NCI-H2196 (cell line): ENCODE data around the gene GPR55.
"Not testable (repeated sequence)": the region's sequence is repeated elsewhere in the genome, so short reads cannot be mapped to it uniquely, and the experiment has no call there.

ENCODE experiments used
- DNase-seq: peaks from one replicate; lab custom pipeline; 2025; ENCODE audit not compliant: unreplicated experiment; lab: John Stamatoyannopoulos, UW

GPR55 gene

DNA sequence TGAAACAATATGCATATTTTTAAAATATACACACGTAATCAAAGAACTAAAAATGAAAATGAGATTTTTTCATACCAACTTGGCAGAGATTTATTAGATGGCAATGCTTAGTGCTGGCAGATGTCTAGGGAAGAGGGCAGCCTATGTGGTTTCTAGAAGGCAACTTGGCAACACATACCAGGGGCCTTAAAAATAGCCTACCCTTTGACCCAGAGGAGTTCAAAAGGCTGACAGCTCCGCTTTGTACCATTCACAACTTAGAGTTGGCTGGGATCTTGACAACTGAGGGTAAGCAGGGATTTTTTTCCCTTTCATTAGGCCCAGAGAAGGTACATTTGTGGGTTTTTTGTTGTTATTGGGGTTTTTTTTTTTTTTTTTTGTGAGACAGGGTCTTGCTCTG lies 26.4 kb upstream of the GPR55 start:
- DNase-seq = no peak

DNA sequence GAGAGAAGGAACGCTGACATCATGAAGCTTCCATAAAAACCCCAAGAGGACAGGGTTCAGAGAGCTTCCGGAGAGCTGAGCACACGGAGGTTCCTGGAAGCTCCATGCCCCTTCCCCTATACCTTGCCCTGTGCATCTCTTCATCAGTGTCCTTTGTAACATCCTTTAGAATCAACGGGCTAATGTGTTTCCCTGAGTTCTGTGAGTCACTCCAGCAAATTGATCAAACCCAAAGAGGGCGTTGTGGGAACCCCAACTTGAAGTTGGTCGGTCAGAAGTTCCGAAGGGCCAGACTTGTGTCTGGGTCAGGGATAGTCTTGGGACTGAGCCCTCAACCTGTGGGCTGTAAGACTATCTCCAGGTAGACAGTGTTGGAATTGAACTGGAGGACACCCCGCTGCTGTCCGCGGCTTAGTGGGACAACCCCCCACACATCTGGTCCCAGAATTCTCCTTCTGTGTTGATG lies 25.9 kb upstream of the GPR55 start:
- DNase-seq = no peak

DNA sequence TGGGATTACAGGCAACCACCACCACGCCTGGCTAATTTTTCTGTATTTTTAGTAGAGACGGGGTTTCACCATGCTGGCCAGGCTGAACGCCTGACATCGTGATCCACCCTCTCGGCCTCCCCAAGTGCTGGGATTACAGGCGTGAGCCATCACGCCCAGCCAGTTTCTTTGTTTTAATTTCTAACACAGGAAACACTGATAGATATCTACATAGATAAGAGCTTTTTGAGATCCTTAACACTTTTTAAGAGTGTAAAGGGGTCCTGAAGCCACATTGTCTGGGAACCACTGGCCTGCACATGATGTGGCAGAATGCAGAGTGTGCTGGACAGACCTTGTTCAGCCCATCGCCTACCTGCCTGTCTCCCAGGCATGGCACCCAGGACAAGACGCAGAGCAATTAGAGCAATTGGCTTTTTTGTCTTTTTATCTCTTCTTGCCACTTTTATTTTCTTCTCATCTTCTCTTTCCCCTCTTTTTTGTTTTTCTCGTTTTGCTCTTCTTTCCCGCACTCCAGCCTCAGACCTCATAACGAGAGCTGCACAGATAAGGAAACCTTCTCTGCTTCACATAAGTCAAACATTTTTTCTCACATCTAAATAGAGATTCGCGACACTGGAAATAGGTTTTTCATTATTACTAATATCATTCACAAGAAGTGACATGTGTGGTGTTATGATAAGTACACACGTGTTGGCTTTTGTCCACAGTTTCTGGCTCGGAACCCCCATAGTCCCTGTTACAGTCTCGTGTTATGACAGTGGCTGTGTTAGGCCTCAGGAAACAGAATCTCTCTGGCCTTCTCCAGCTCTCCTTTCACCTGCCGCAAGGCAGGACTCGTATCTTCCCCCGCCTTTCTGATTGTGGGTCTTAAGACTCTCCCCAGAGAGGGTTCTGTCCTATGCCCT lies 25.2 kb upstream of the GPR55 start:
- no peak for DNase-seq

DNA sequence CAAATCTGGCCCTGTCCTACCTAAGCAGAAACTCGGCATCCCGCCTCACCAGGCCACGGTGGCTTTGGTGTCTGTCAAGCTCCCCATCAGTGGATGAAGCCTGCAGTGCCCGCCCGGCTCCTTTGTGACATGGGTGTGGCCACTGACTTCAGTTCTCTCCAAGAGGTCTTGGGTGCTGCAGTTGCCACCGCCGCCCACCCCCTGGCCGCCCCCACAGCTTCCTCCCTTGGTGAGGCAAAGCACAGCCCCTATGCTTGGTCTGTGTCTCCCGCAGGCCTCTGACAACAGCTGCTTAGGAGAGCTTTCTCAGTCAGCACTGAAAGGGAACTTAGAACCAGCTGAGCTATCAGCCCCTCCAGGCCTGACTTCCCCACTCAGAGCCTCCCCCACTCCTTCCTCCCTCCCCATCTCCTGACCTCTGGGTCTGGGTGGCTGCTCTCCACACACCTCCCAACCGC lies 22.9 kb upstream of the GPR55 start:
- DNase-seq = no peak

DNA sequence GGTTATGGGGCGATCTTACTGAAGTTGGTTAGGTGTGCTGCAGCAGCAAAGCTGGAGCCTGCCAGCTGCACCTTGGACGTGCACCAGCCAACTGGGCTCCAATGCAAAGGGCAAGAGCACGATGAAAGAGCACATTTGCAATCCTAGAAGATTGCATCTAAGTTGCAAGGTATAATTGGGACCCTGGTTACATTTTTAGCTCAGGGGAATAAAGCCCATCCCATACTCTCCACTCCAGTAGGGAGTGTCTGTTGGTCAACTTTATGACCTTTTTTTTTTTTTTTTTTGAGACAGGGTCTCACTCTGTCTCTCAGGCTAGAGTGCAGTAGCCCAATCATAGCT lies 22.2 kb upstream of the GPR55 start:
- no peak for DNase-seq

DNA sequence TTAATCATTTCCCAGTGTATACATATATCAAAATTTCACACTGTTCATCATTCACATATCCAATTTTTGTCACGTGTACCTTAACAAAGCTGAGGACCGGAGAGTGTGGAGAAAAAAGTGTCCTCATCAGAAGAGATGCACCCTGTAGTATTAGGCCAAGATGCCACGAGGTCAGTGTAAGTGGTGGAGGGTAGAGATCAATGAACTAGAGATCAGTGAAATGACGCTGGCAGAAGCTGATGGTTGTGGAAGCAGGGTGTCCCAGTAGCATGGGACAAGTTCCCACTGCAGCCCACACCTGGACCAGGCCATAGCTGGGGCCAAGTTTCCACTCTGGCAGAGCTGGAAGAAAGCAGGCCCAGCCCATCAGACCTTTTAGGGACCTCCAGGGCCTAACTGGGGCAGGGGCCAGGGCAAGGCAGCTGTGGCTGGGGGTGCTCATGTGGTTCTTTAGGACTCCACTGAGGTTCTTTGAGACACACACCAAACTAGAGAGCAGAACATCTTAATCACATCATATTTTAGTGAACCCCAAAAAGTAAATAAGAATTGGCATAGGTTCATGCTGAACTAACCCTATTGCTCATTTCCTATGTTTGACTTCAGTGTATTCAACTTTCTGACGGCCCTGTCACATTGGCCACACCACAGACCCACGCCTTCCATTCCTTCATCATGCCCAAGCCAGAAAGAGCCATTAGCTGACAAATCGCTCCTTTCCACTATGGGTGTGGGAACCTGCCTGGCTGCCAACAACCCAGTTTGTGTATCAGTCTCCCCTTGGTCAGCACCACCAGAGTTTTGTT lies 21.6 kb upstream of the GPR55 start:
- DNase-seq = no peak

DNA sequence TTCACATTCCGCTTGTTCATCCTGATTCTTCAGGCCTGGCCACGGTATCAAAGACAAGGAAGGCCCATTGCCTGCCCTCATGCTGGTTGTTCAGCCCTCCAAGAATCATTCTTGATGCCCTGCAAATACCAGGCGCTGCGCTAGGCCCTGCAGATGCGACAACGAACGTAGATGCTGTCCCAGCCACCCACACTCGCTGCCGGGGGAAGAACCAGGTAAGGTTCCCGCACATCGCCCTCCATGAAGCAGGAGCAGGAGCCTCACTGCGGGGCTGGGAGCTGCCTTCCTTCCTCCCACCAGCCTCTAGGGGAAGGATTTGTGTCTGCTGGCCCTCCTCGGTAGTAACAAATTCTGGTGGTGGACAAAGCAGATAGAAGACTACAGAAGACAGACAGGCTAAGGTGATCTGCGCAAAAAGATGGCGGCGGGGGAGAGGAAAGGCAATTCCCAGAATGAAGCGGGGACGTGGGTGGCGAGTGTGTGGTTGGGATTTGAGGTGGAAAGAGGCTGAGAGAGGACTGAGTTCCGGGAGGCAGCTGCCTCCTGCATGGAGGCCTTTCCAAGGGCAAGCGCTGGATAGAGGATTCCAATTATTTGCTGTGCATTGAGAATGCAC lies 19.8 kb upstream of the GPR55 start:
- no peak for DNase-seq

DNA sequence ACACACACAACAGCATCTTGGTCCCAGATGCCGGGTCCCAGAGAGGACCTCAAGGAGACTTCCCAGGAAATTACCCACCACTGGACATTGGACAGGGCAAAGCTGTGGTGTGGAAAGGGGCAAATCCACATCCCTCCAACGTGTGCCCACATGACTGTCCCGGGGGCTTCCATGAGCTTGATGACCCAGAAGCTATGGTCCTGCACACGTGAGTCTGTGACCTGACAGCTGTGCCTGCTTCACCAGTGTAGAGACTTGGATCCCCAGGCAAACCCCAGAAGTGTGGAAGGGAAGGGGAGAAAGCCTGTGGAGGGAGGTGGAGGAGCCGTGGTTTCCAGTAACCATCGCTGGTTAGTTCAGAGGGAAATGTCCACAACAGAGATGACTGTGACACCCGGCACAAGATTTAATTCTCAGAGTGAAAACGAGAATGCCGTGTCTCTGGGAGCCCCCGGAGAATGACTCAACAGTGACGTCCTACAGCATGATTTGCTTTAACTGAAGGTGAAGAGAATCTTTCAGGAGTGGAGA lies 19.1 kb upstream of the GPR55 start:
- no peak for DNase-seq

DNA sequence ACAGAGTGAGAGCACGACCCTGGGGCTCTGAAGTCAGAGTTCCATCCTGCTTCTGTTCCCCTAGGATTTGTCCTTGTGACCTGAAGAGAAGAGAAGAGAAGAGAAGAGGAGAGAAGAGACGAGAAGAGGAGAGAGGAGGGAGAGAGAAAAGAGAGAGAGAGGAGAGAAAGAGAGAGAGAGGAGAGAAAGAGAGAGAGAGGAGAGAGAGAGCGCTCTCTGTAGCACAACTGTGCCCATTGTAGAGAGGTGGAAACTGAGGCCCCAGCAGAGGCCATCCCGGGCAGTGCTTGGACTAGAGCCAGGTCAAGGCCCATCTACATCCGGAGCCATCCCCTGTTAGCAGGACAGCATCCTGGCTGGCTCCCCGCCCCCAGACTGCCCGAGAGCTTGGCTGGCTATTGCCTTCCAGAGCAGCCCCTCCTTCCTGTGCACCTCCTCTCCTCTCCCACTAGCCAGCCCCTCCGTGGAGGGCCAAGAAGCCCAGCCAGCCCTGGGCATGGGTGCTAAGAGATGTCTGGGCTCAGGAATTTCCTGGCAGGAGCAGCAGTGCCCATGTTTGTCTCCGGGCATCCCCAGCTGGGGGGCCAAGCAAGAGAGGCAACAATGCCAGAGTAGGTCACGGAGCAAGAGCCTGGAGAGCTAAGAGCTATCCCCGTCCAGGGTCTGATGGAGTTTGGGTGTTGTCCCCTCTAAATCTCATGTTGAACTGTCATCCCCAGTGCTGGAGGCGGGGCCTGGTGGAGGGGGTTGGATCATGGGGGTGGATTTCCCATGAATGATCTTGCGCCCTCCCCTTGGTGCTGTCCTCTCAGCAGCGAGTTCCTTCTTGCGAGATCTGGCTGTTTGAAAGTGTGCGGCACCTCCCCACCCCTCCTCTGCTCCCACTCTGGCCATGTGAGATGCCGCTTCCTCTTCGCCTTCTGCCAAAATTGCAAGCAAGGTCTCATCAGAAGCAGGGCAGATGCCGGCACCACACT lies 18.2 kb upstream of the GPR55 start:
- no peak for DNase-seq

DNA sequence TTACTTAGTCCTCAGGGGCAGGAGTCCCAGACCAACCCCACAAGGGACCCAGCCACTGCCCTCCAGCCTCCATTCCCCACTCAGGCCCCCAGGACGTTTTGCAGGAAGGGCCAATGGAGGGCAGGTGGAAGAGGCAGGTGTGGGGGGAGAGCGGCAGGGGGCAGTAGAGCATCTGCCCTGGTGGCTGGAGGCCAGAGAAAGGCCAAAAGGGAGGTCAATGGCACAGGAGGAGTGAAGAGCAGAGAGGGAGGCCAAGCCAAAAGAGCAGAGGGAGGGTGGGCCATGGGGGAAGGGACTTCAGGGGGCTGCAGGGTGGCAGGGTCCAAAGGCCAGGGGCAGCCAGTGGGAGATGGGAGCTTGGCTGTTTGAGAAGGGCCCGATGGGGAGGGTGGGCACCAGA lies 17.3 kb upstream of the GPR55 start:
- DNase-seq = no peak

DNA sequence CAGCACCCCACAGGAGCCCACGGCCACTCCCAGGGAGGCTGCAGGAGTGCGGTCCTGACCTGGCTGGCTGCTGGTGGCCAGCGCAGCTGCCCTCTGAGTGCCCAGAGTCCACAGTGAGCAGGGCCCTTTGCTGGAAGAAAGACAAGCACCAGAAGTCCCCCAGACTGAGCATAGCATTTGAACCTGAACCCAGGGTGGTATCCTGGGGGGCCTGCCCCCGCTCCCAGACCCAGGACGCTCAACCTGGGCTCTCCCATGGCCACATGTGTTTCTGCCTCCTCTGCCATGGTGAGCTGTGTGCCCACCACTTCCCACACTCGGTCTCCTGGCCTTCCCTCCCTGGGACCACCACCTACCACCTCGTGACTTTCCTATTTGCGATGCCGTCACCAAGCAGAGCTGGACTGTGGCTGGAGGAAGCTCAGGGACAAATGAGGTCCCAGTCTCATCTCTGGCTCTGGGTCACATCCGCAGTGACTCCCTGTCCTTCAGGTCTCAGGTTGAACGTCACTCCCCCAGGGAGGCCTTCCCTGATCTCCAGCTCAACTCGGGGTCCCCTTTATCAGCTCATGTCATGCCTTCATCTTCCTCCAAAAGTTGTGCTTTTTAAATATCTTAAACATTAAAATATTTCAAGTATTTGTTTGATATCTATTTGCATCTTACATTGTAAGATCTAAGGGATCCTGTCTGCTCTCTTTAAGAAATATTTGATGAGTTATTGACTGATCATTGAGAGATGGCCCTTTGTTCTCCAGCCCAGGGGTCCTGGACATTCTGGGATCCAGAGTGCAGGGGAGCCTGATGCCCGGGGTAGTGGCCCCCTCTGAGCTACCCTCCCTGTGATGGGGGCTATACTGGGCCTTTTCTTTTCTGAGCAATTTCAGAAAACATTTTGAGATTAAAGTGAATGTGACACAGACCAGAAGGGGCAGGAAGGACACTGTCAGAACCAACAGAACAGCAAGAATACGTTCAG lies 16.4 kb upstream of the GPR55 start:
- DNase-seq = no peak

DNA sequence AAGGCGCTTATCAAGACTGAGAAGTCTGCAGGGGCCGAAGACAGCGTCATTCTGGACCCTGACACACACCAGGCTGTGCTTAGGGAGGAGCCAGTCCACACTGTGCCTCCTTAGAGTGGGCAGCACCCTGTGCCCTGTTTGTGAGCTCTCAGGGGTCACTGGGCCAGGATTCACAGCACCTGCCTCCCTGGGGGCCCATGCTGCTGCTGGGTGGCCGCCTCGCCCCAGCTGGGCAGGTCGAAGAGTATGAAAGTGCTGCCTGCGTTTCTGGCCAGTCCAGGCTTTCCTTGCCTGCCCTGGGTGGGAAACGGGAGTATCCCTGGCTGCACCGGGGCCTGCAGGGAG lies 15.4 kb upstream of the GPR55 start:
- no peak for DNase-seq

DNA sequence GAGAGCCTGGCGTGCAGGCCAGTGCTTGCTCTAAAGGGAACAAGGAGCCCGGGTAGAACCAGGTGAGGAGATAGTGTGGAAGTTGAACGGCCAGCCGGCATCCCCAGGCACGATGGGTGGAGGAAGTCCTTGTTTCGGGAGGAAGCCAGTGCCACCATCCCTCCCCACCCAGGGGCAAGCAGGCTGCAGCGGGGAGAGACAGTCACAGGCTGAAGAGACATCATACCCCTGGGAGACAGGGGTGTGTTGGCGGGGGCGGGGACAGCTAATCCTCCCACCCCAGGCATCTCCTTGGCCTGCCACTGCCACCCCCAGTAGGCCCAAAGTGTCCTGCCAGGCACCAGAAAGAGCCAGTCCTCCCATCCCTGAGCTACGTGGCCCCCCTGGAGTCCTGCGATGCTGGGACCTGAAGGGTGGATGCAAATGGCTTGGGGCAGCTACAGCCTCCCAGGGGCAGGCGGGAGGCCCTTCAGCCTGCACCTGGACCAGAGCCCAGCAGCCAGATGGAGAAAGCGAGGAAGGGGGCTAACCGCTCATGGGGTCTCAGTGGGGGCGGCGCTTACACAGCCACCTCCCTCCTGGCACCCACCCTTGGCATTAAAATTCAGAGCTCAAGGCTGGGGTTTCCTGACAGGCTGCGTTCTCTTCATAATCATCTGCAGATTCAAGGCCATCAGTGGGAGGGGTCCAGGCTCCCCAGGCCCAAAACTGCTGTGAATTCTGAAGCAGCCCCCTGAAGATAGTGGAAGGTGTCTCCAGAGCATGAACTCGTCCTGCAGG lies 14.8 kb upstream of the GPR55 start:
- no peak for DNase-seq

DNA sequence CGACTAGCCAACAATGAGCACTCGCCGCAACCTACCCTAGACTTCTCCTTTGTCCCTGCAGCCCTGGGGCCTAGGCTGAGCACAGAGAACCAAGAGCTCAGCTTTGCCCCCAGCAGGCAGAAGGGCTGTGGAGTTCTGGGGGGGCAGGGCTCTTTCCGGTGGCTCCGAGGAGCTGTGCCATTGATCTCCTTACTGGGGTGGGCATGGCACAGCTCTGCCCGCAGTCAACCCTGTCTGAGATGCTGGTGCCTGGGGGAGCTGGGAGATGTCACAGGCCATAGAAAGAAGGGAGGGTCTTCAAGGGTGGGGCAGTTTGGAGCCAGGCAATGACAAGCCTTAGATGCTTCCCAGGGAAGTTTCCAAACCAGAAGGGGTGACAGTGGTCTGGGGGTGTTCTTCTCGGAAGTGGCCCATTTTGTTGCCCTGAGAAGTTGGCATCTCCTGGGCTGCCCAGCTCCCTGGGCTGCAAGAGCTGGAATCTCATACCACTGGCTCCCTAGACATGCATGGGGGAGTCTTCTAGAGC lies 14.1 kb upstream of the GPR55 start:
- no peak for DNase-seq

DNA sequence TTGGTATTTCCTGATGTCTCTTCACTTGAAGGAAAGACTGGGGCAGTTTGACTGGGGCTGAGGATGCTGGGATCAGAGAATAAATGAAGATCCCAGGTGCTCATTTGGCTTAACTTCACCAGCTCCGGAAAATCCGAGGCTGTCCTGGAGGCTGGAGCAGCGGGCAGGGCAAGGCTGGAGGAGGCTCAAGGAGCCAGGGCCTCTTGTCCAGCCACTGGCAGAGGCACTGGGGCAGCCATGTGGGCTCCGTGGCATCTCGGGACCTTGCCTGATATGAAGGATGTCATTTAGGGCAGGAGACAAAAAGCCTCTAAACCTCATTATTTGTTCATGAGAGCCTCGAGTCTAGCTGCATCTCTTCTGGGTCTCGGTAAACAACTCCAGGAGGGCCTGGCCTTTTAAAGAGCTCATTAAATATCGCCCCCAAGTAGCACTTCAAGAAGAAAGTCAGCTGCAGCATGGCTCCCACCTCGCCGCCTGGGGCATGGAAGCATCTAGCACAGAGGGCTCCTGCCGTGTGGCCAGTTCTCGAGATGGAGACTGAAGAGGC lies 13.5 kb upstream of the GPR55 start:
- no peak for DNase-seq

DNA sequence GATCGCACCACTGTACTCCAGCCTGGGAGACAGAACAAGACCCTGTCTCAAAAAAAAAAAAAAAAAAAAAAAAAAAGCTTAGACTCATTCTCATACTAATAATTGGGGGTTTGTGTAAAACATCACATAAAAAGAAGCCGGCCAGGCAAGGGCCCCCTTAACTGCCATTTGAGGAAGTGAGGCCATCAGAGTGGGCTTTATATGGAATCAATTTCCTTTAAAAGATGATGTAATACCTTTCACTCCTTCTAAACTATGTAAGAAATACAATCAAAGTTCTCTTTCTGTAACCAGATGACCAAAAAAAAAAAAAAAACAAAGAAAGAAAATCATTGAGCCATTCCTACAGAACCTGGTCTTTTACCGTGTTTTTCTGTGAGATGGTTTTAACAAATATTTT lies 13.1 kb upstream of the GPR55 start:
- DNase-seq = no peak

DNA sequence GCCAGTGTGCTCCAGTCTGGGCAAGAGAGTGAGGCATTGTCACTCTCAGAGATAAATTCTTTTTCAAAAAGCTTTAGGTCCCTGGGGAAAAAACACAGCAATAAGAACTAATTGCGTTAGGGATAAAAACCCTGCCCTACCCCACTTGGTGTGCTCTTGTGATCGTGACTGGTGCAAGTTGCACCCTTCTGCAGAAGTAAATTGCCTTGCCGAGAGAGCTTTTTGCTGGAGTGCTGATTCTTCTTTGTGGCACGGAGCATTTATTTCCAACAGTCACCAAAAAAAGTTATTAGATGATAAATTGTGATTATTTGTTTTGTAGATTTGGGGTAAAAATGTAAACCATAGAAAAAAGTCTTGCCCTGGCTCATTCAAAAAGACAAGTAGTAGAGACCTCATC lies 12.3 kb upstream of the GPR55 start:
- no peak for DNase-seq

DNA sequence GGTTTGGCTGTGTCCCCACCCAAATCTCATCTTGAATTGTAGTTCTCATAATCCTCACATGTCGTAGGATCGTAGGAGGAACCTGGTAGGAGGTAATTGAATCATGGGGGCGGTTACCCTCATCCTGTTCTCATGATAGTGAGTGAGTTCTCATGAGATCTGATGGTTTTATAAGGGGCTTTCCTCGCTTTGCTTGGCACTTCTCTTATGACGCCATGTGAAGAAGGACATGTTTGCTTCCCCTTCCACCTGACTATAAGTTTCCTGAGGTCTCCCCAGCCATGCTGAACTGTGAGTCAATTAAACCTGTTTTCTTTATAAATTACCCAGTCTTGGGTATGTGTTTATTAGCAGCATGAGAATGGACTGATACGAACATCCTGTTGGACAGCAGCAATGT lies 11.2 kb upstream of the GPR55 start:
- not testable (repeated sequence) for DNase-seq
